MV-4-11 (cell line): ENCODE data around the gene RAB7A.
"Not testable (repeated sequence)": the region's sequence is repeated elsewhere in the genome, so short reads cannot be mapped to it uniquely, and the experiment has no call there.

Source experiments
- DNase-seq: peaks from one replicate; lab custom pipeline; 2025; lab: John Stamatoyannopoulos, UW

The RAB7A gene

GRCh38 chr3:128753715-128754114, 27.7 kb downstream of the RAB7A start:
- no peak for DNase-seq

- DNase-seq = no peak
Observed at GRCh38 chr3:128760042-128760441, 34.1 kb downstream of the RAB7A start.

- no peak for DNase-seq
Observed at GRCh38 chr3:128760881-128761280, 34.9 kb downstream of the RAB7A start.

DNA sequence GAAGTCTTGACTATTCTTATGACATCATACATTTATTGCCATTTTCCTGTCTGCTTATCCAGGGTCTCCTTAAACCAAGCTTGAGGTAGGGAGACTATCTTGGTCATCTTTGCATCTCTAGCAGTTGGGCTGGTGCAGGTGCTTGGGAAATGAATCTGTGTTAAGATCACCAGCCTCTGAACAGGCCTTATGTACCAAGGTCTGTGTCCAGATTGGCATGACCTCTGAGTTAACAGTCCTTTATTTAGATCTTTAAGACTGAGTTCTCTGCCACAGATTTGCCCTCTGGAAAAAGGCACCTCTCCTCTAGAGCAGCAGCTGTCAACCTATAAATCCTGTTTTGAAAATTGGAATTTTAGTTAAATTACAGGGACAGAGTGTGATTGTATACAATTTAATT, 35.4 kb downstream of the RAB7A start:
- no peak for DNase-seq

GRCh38 chr3:128763967-128764366, 38.0 kb downstream of the RAB7A start:
- DNase-seq = peak; percentile 68

GRCh38 chr3:128764863-128765262, 38.9 kb downstream of the RAB7A start:
- DNase-seq = no peak

DNA sequence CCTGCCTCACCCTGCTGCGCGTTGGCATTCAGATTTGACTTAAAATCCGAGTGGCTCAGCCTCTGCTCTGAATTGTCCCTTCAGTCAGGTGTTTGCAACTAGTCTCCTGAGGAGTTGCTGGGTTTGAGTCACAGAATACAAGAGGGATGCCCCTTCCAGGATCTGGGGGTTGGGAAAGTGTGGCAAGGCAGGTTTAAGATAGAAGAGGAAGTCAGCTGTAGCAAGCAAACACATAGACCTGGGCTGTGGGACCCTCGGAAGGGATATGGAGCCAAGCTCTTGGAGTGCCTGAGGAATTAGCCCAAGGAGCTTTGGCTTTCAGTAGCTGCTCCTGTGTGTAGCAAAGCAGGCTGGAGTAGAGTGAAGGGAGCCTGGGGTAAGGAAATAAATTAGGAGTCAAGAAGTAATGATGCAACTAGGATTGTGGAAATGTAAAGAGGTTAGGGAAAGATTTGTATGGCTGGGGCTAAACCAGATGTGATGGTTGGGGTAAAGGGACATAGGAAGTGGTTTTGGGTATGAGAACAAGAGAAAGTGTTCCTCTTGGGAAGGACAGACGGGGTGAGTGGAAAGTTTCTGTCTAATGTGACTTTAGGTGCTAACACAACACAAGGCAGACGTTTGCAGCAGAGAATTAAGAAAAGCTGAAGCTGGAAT, 41.2 kb downstream of the RAB7A start:
- DNase-seq = peak; percentile 58

- no peak for DNase-seq
Observed at GRCh38 chr3:128768471-128768870, 42.5 kb downstream of the RAB7A start.

GRCh38 chr3:128770387-128770786, 44.4 kb downstream of the RAB7A start:
- DNase-seq = no peak

DNA sequence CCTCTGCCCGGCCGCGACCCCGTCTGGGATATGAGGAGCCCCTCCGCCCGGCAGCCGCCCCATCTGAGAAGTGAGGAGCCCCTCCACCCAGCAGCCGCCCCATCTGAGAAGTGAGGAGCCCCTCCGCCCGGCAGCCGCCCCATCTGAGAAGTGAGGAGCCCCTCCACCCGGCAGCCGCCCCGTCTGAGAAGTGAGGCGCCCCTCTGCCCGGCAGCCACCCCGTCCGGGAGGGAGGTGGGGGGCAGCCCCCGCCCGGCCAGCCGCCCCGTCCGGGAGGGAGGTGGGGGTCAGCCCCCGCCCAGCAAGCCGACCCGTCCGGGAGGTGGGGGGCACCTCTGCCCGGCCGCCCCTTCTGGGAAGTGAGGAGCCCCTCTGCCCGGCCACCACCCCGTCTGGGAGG, 47.2 kb downstream of the RAB7A start:
- not testable (repeated sequence) for DNase-seq

DNA sequence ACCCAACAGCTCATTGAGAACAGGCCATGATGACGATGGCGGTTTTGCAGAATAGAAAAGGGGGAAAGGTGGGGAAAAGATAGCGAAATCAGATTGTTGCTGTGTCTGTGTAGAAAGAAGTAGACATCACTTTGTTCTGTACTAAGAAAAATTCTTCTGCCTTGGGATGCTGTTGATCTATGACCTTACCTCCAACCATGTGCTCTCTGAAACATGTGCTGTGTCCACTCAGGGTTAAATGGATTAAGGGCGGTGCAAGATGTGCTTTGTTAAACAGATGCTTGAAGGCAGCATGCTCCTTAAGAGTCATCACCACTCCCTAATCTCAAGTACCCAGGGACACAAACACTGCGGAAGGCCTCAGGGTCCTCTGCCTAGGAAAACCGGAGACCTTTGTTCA, 47.6 kb downstream of the RAB7A start:
- DNase-seq = not testable (repeated sequence)

DNA sequence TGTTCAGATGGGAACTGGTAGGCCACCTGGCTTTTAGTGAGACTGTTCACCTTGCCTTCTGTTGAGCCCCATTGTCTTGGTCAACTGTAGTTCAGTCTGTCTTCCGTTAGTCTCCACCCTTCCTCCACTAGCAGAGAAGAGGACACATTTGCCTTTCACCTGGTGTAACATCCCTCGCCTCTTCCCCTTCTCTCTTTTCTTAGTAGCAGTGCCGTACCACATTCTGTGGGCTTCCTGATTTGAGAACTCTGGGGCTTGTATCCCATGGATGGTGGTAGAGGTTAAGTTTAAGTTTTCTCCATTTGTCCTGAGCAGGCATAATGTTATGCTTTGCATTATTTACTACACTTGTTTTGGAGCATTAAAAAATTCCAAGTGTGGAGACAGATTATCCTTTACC, 49.3 kb downstream of the RAB7A start:
- DNase-seq = no peak

DNA sequence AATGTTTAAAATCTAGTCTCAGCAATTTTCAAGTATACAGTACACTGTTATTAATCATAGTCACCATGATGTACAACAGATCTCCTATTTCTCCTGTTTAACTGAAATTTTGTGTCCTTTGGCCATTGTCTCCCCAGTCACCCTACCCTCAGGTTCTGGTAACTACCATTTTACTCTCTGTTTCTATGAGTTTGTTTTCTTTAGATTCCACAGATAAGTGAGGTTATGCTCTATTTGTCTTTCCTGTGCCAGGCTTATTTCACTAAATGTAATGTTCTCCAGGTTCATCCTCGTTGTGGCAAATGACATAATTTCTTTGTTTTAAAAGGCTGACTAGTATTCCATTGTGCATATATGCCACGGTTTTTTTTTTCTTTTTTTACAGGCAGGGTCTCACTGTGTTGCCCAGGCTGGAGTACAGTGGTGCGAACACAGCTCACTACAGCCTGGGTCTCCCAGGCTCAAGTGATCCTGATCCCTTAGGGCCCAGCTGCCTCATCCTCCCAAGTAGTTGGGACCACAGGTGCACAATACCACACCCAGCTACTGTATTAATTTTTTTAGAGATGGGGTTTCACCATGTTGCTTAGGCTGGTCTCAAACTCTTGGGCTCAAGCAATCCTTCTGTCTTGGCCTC, 50.0 kb downstream of the RAB7A start:
- no peak for DNase-seq

DNA sequence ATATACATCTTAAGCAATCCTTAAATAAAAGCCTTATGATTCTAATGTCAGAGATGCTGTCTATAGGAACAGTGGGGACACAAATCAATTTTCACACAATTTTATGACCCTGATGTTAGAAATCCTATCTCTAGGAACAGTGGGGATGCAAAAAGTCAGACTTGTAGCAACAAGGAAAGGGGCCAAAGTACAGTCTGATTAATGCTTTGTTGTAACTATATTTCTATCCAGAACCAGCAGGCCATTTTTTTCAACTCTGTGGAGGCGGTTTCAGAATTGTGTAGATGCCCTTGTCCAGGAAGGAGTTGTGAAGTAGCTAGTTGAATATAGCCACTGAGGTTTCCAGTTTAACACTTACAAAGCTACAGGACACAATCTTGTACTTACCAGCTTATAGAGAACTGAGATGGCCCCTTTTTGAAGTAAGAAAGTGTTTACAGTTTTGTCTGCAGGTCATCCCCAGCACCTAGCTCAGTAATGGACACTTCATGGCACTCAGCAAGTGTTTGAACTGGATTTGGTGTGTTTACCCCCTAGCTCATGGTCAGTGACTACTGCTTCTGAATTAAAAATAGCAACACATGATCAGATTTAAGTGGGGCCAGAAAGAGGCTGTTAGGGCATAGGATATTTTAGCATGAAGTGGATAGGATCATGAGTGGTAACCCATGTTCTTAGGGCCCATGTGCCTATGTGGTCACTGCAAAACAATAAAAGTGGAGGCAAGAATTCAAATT, 54.3 kb downstream of the RAB7A start:
- no peak for DNase-seq

GRCh38 chr3:128781164-128781563, 55.2 kb downstream of the RAB7A start:
- DNase-seq = no peak

DNA sequence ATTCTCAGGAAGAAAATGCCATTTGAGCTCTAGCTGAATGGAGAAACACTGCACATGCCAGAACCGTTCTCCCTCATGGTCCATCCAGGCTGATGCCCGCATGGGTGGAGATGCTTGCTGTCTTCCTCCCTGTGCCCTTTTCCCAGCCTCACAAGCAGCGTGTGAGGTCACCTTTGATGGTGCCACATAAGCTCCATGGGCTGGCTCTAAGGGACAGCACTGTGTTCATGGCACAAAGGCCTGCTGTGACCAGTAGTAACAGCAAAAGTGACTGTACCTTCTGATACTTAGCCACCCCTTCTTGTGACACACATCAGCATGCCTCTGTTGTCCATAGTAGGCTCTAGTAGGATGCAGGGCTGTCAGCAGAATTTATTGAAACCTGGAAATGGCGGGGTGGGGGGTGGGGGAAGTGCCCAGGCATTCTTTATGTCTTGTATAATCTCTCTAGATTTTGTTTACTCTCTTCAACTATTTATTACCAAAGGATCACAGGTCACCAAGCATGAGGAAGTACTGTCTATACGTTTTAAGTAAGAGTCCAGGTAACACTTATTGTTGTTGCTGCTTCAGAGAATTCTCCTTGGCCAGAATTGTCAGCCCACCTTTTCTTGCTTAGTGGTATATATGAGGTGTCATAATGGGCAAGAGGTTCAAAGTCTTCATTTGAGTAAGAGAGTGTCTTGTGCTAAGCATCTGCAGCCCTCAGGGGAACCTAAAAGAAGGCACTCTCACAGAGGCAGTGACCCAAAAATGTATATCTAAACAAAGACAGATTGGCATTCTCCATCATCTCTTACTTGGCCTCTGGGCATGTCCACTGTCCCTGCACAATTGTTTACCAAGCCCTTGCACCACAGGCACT, 56.5 kb downstream of the RAB7A start:
- no peak for DNase-seq

DNA sequence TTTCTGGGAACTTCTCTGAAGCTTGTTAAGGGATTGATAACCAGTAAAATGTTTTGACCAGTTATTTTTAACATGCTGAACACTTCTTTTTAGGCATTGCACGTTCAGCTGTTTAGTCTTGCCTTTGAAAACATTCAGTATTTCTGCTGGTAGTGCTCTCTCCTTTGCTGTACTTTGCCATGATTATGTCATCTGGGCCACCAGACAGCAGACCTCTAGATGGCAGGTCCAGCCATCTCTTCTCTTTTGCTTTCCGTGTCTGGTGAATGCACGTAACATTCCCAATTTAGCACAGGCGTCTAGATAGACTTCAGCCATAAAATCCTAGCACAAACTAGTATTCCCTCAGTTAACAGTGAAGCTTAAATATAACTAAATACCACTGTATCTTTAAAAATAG, 57.8 kb downstream of the RAB7A start:
- no peak for DNase-seq

GRCh38 chr3:128784232-128784631, 58.2 kb downstream of the RAB7A start:
- peak; percentile 36 for DNase-seq

DNA sequence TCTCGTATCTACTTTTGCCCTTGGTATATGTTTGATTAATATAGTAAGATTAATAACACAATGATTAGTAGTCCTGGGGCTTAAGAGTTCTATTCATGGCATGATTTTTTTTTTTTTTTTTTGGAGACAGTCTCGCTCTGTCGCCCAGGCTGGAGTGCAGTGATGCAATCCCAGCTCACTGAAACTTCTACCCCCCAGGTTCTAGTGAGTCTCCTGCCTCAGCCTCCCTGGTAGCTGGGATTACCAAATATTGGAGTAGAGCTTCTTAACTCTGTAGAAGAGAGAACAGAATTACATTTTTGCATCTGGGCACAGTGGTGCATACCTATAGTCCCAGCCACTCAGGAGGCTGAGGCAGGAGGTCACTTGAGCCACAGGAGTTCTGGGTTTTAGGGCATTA, 58.9 kb downstream of the RAB7A start:
- DNase-seq = no peak

DNA sequence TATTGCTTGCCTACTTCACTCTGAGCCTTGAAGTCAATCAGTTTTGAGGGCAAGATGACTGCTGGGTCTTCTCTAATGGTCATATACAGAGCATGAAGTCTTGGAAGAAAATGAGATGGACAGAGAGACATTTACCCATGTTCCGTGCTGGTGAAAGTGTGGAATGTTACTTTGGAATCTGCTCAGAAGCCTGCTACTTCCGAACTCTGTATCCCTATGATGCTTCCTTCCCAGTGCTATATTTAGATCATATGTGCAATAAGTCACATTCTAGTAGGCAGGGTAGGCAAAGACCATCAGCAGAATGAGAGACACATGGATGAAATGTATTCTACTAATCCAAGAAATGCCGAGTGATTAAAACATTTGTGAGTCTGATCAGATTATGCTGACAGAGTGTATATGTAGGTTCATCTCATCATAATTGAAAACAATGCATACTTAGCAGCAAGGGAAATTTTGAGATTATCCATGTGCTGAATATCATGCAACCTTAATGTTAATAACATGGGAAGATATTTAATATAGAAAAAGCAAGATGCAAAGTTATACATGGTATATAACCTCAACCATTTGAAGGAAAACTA, 60.5 kb downstream of the RAB7A start:
- DNase-seq = no peak

GRCh38 chr3:128787256-128788253, 61.6 kb downstream of the RAB7A start:
- DNase-seq = peak; percentile 75
